Activated CD4-positive, alpha-beta T cell treated with anti-CD3 and anti-CD28 coated beads for 36 hours (primary cell): ENCODE data around the gene GPATCH8. TPM values are rescaled to one million over a fixed set of nuclear protein-coding genes. Genes with fewer than 3 reads are reported as not detected.
A peak's percentile ranks its signal among the peaks of the same experiment; 100 is the strongest.

Source experiments
- ATAC-seq: fragments of 200-7000 bp; cut with Tn5 transposase; one replicate; pipeline ENCODE4 v1.10.0; 2021; ENCODE audit warnings: mild to moderate bottlenecking, moderate library complexity
- CTCF ChIA-PET: fragments of 350-600 bp; sonication (Branson Sonifier 250); formaldehyde crosslinking; loops from one replicate; lab custom pipeline; 2021; ENCODE audit warnings: antibody characterized with exemption; lab: Charles Lee
- POLR2A ChIA-PET: fragments of 350-600 bp; sonication (Branson Sonifier 250); formaldehyde crosslinking; loops from one replicate; lab custom pipeline; 2021; ENCODE audit warnings: antibody characterized with exemption, inconsistent platforms; lab: Charles Lee
- DNase-seq: peaks from one replicate; pipeline ENCODE4 v3.0.0-alpha.2; 2020
- H3K27ac Mint-ChIP-seq: one replicate; pipeline ENCODE4 v1.8.0; 2021; ENCODE audit warnings: mixed read lengths
- H3K27me3 Mint-ChIP-seq: one replicate; pipeline ENCODE4 v1.8.0; 2021; ENCODE audit warnings: mixed read lengths
- H3K36me3 Mint-ChIP-seq: one replicate; pipeline ENCODE4 v1.8.0; 2021; ENCODE audit warnings: low read depth, mixed read lengths
- H3K4me1 Mint-ChIP-seq: one replicate; pipeline ENCODE4 v1.8.0; 2021; ENCODE audit warnings: mixed read lengths
- H3K4me3 Mint-ChIP-seq: one replicate; pipeline ENCODE4 v1.8.0; 2021; ENCODE audit warnings: mild to moderate bottlenecking, moderate library complexity, mixed read lengths
- H3K9me3 Mint-ChIP-seq: one replicate; pipeline ENCODE4 v1.8.0; 2021; ENCODE audit warnings: low read depth, mixed read lengths
- intact Hi-C, 2 experiments: fragments of 100-400 bp; cut with DNase I in 1 of 2; cut with micrococcal nuclease in 1 of 2; formaldehyde crosslinking; loops; one replicate each; pipeline versions ENCODE4 v1.14.2 to v1.15.1; 2022 to 2024; cut with DNase I, micrococcal nuclease
- total RNA-seq, 2 experiments: library from RNA; stranded (reverse); gene quantifications; one replicate each; pipeline ENCODE4 v1.2.3, GENCODE V29; 2021

The GPATCH8 gene
- 10 to 100 TPM; 39.6 to 43.2 TPM for total RNA-seq

- ChIA-PET POLR2A (no interaction called here), CTCF (interaction anchor here (0.6 to 1.3 kb wide), 9 partner anchors 17 to 1009 kb away, joined by 3 to 4 read pairs (median 3); no protein-coding TSS in a partner anchor)
- Mint-ChIP-seq H3K36me3 (peaks cover 6% of the 10 kb centered on the region), H3K4me1 (peaks cover 34% of the 10 kb centered on the region), H3K9me3 (no peaks in the 10 kb centered on the region), H3K27me3 (peaks cover 3% of the 10 kb centered on the region), H3K4me3 (peak within 1 kb of the TSS; percentile 97), H3K27ac (peak within 1 kb of the TSS; percentile 98)
- ATAC-seq, result peak; percentile 96
- intact Hi-C loops, result loop anchor here (1.0 to 10.0 kb wide), 17 partner anchors 53 to 809 kb away; partner anchors contain the start of genes DBF4B (in 1 of the 2), DUSP3 (in 1 of the 2), EFTUD2 (in 1 of the 2) and G6PC3 (in 1 of the 2)
- DNase-seq, result peak; percentile 97
Measured at GRCh38 chr17:44503147-44504029, at the start of gene GPATCH8. TSS of gene GPATCH8 (minus strand) at chr17:44503406. CDS start at chr17:44503370, 36 bp downstream.

GRCh38 chr17:44552361-44552760 is 49.2 kb upstream of the GPATCH8 start:
- intact Hi-C loops, result loop anchor here in 1 of 2 experiments (10.0 kb wide), 1 partner anchor 222 kb away; no protein-coding TSS in a partner anchor
- POLR2A ChIA-PET, result no interaction called here
- Mint-ChIP-seq H3K27me3 (peaks cover 30% of the 10 kb centered on the region), H3K4me3 (no peak overlapping the region), H3K9me3 (no peaks in the 10 kb centered on the region), H3K36me3 (no peaks in the 10 kb centered on the region), H3K27ac (no peak overlapping the region), H3K4me1 (peaks cover 9% of the 10 kb centered on the region)
- DNase-seq (no peak), ATAC-seq (no peak)
- CTCF ChIA-PET, result interaction anchor here (0.6 to 0.7 kb wide), 2 partner anchors 18 to 28 kb away, joined by 3 to 4 read pairs; no protein-coding TSS in a partner anchor

DNA sequence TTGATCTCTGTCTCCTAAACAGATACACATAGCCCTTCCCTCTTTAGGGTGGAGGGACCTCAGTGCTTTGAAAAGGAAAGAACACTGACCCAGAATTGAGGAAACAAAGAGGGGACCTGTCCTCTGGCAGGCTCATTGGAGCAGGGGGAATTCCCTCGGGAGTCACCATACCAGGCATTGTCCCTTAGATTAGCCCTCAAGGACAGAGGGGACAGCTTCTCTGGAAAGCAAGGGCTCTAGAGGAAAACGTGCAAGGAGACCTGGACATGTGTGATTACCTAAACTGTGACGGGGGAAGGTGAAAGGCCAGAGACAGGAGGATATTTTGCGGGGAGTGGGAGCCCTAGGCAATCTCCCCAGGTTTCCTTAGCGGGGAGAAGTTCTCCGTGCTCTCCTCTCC is 46.5 kb upstream of the GPATCH8 start:
- Mint-ChIP-seq H3K27ac (no peak overlapping the region), H3K27me3 (peaks cover 12% of the 10 kb centered on the region), H3K9me3 (no peaks in the 10 kb centered on the region), H3K4me3 (no peak overlapping the region), H3K36me3 (no peaks in the 10 kb centered on the region), H3K4me1 (no peaks in the 10 kb centered on the region)
- ChIA-PET POLR2A (no interaction called here), CTCF (no interaction called here)
- ATAC-seq (no peak), DNase-seq (no peak)
- intact Hi-C loops, result loop anchor here in 1 of 2 experiments (10.0 kb wide), 1 partner anchor 225 kb away; no protein-coding TSS in a partner anchor

- Mint-ChIP-seq H3K4me1 (no peaks in the 10 kb centered on the region), H3K27me3 (peaks cover 18% of the 10 kb centered on the region), H3K36me3 (no peaks in the 10 kb centered on the region), H3K4me3 (no peak overlapping the region), H3K27ac (no peak overlapping the region), H3K9me3 (no peaks in the 10 kb centered on the region)
- CTCF ChIA-PET, result no interaction called here
- ATAC-seq (no peak), DNase-seq (no peak)
- intact Hi-C loops, result no loop called here
- POLR2A ChIA-PET, result no interaction called here
Measured at GRCh38 chr17:44548376-44549230, 45.4 kb upstream of the GPATCH8 start.

DNA sequence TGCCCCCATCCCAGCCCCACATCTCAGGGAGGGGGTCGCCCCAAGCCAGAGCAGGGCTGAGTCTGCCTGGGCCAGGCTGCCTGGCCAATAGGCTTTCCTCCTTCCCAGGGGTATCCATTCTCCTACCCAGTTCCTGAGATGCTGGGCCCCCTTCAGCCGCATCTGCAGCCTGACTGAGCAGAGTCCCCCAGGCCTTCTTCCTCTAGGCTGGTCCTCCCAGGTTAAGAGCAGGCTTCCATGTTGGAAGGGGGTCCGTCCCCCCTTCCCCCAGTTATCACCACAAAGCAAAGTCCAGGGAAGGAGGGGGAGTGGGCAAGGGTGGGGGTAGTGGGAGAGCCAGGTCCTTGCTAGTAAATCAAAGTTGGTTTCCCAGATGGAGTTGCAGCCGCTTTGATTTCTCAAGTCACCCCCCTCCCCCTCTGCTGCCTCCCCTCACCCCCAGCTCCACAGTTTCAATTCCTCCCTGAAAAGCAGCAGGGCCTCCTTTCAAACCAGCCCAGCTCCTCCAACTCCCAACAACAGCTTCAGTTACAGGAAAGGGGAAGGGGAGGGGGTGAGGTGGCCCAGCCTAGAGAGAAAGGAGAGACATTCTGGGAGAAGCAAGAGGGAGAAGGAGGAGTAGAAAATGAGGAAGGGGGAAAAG is 44.5 kb upstream of the GPATCH8 start:
- Mint-ChIP-seq H3K27ac (no peak overlapping the region), H3K9me3 (no peaks in the 10 kb centered on the region), H3K4me1 (no peaks in the 10 kb centered on the region), H3K27me3 (peaks cover 19% of the 10 kb centered on the region), H3K36me3 (no peaks in the 10 kb centered on the region), H3K4me3 (no peak overlapping the region)
- ATAC-seq (no peak), DNase-seq (no peak)
- ChIA-PET CTCF (interaction anchor here (0.6 kb wide), 1 partner anchor 637 kb away, joined by 3 read pairs; no protein-coding TSS in a partner anchor), POLR2A (no interaction called here)
- intact Hi-C loops, result no loop called here

DNA sequence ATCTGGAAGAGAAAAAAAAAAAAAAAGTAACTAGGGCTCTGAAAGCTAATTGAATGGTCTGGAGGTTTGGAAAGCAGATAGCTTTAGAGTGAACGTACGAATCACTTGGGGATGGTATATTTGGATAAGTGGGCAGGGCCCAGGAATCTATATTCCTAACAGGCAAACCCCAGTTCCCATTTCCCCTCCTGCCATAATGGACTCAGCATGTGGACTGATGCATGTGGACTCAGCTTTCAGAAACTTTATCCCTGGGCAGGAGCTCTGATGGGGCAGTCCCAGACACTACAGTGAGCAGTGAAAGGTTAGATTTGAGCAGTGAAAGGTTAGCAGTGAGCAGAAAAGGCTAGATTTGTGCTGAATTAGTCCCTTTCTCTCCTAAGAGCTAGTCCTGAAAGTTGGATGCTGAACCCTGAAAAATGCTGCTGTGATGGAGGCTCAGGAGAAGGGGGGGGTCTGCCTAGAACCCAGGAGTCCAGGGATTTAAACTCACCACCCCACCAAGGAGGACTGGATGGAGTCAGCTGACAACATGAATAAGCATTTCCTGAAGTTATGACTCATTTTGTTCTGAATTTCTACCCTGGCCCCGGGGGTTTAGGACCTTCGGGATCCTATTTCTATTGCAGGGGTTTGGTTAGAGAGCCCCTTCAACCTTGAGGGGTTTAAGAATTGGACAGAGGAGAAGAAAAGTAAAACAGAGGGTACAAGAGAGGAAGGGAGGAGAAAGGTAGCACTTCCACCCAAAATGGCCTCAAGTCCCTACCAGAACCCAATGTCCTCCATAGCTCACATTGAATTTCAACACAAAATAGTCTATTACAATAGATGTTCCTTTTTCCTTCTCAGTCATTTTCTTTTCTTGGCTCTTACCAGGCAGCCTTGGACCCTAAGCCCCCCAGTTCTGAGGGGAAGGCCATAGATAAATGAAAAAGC is 43.7 kb upstream of the GPATCH8 start:
- intact Hi-C loops, result no loop called here
- H3K27ac Mint-ChIP-seq, result no peak overlapping the region
- no peaks in the 10 kb centered on the region for H3K9me3 Mint-ChIP-seq
- no peaks in the 10 kb centered on the region for H3K4me1 Mint-ChIP-seq
- ATAC-seq (no peak), DNase-seq (no peak)
- H3K36me3 Mint-ChIP-seq, result no peaks in the 10 kb centered on the region
- H3K27me3 Mint-ChIP-seq, result peaks cover 15% of the 10 kb centered on the region
- ChIA-PET CTCF (interaction anchor here (0.6 to 4.0 kb wide), 4 partner anchors 10 to 637 kb away, joined by 3 to 21 read pairs (median 4); no protein-coding TSS in a partner anchor), POLR2A (interaction anchor here (0.7 kb wide), 1 partner anchor 7 kb away, joined by 4 read pairs; no protein-coding TSS in a partner anchor)
- no peak overlapping the region for H3K4me3 Mint-ChIP-seq

DNA sequence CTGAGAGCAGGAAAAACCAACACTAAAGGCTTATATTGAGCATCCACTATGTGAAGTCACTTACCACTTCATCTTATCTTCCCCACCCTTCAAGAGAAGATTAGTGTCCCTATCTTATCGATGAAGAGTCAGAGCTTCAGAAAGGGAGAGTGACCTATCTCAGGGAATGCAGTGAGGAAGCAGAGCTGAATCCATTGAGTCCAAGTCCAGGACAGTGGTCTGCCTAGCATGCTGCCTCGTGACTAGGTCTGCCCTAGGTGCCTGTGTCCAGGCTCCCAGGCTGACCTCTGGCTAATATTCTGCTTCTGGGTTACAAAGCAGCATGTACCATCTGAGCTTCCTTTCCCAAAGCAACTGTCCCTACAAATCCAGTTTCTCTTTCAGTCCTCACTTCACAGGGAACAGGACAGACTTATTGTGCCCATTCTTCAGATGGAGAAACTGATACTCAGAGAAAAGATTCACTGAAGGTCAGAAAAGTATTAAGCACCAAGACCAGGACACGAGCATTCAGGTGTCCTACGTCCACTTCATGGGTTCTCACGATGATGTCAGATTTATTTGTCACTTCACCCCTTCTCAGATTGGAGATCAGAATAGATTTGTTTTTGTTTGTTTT is 40.8 kb upstream of the GPATCH8 start:
- Mint-ChIP-seq H3K9me3 (no peaks in the 10 kb centered on the region), H3K36me3 (no peaks in the 10 kb centered on the region), H3K4me3 (no peak overlapping the region), H3K4me1 (no peaks in the 10 kb centered on the region), H3K27me3 (peaks cover 16% of the 10 kb centered on the region), H3K27ac (peak overlapping the region; percentile 24)
- DNase-seq (no peak), ATAC-seq (no peak)
- POLR2A ChIA-PET, result no interaction called here
- CTCF ChIA-PET, result interaction anchor here (4.0 kb wide), 1 partner anchor 10 kb away, joined by 21 read pairs; no protein-coding TSS in a partner anchor
- intact Hi-C loops, result no loop called here

GRCh38 chr17:44543213-44543904 is 40.2 kb upstream of the GPATCH8 start:
- peaks cover 16% of the 10 kb centered on the region for H3K27me3 Mint-ChIP-seq
- H3K4me1 Mint-ChIP-seq, result no peaks in the 10 kb centered on the region
- no peak for DNase-seq
- POLR2A ChIA-PET, result no interaction called here
- peak overlapping the region; percentile 24 for H3K27ac Mint-ChIP-seq
- no peaks in the 10 kb centered on the region for H3K9me3 Mint-ChIP-seq
- CTCF ChIA-PET, result interaction anchor here (4.0 kb wide), 1 partner anchor 9 kb away, joined by 21 read pairs; no protein-coding TSS in a partner anchor
- intact Hi-C loops, result no loop called here
- ATAC-seq, result no peak
- no peak overlapping the region for H3K4me3 Mint-ChIP-seq
- no peaks in the 10 kb centered on the region for H3K36me3 Mint-ChIP-seq

GRCh38 chr17:44541884-44542581 is 38.8 kb upstream of the GPATCH8 start:
- H3K4me1 Mint-ChIP-seq, result no peaks in the 10 kb centered on the region
- intact Hi-C loops, result no loop called here
- ChIA-PET CTCF (interaction anchor here (0.8 to 1.5 kb wide), 2 partner anchors 10 to 94 kb away, joined by 3 to 4 read pairs; no protein-coding TSS in a partner anchor), POLR2A (no interaction called here)
- no peaks in the 10 kb centered on the region for H3K9me3 Mint-ChIP-seq
- ATAC-seq, result no peak
- no peaks in the 10 kb centered on the region for H3K36me3 Mint-ChIP-seq
- H3K27me3 Mint-ChIP-seq, result peaks cover 16% of the 10 kb centered on the region
- no peak for DNase-seq
- no peak overlapping the region for H3K27ac Mint-ChIP-seq
- no peak overlapping the region for H3K4me3 Mint-ChIP-seq
